Left renal cortex interstitium (tissue), 4 donors: ENCODE data around the gene S1PR4. TPM values are rescaled to one million over a fixed set of nuclear protein-coding genes. Genes with fewer than 3 reads are reported as not detected.
A peak's percentile ranks its signal among the peaks of the same experiment; 100 is the strongest.

Experiments used
- DNase-seq, 4 donors: peaks; one replicate each; pipeline ENCODE4 v3.0.0-alpha.2; 2013; ENCODE audit warnings: low read depth in 4 of 4, low spot score in 2 of 4, missing footprints in 1 of 4
- polyA plus RNA-seq, 4 donors: library from polyadenylated mRNA; unstranded; fragments of 120-200 nt; gene quantifications; one replicate each; pipeline ENCODE4 v1.2.1, GENCODE V29; 2013; ENCODE audit not compliant: insufficient read length in 4 of 4

S1PR4 gene, protein sequence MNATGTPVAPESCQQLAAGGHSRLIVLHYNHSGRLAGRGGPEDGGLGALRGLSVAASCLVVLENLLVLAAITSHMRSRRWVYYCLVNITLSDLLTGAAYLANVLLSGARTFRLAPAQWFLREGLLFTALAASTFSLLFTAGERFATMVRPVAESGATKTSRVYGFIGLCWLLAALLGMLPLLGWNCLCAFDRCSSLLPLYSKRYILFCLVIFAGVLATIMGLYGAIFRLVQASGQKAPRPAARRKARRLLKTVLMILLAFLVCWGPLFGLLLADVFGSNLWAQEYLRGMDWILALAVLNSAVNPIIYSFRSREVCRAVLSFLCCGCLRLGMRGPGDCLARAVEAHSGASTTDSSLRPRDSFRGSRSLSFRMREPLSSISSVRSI
- polyA plus RNA-seq = under 1 TPM; 0.25 to 0.44 (median 0.38) TPM

DNA sequence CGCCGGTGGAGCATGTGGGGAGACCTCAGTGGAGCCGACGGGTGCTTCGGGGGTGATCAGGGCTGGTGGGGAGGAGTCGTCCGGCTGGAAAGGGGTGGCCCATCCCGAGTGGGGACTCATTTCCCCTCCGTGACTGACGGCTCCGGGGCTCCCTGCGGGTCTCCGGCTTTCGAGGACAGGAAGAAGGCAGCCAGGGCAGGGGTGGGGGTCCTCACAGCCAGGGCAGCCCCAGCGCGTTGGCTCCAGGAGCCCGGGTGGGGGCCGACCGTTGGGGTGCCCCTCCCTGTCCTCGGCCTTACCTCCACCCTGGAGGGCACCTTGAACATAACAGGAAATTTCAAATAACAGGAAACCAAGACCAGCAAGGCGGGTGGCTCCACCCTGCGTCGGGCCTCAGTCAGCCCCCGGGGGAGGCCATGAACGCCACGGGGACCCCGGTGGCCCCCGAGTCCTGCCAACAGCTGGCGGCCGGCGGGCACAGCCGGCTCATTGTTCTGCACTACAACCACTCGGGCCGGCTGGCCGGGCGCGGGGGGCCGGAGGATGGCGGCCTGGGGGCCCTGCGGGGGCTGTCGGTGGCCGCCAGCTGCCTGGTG lies at the start of gene S1PR4:
S1PR4 (plus strand) TSS at position 393 of the 596 bp plus-strand sequence; CDS start at position 417, 24 bp downstream.
- DNase-seq = no peak

DNA sequence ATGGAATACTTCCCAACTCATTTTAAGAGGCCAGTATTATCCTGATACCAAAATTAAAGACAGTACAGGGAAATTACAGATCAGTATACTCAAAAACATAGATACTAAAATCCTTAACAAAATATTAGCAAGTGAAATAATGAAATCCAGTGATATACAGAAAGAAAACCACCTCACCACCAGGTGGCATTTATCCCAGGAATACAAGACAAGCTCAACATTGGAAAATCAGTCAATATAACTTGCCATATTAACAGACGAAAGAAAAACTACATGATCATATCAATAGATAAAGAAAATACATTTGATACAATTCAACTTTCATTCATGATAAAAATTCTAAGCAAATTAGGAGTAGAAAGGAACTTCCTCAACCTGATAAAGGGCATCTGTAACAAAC lies 49.5 kb upstream of the S1PR4 start:
- DNase-seq = no peak

DNA sequence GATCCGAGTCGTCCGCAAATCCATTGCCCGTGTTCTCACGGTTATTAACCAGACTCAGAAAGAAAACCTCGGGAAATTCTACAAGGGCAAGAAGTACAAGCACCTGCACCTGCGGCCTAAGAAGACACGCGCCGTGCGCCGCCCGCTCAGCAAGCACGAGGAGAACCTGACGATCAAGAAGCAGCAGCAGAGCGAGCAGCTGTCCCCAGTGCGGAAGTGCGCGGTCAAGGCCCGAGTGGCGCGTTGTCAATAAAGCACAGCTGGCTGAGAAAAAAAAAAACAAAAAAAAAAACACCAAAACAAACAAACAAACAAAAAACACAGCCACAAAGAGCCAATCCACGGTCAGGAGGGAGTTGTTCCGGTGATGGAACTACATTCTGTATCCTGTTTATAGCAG lies 47.4 kb upstream of the S1PR4 start:
- DNase-seq = no peak

DNA sequence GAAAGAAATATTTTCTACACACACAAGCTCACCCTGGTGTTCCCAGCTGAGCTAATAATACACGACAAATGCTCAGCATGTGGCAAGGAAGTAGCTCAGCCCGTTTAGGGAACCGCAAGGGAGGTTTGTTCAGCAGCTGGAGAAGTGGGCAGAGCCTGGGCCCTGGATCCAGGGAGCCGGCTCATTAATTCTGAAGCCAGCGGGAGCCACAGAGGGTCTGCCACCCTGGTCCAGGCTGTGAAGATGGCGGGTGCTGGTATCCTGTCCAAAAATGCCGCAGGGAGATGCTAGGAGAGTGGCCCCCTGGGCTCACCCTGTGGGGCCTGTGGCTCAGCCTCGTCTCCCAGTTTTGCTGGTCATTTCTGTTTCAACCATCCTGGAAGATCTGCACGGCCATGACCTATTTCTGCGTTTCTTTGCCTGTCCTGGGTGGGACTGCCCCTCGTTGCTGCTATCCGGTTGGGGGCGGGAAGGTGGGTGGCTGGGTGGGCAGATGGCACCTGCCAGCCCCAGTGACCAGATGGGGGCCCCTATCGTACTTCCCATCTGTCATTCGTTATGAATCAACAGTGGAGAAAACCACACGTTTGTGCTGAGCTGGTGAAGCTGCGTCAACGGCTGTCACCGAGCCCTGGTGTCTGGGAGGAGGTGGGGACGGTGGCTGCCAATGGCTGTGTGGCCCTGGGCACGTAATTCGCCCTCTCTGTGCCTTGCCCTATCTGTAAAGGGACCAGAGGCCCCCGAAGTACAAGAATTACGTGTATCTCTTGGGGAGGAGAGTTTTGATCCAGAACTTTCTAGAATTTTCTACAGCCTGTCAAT lies 45.4 kb upstream of the S1PR4 start:
- no peak for DNase-seq

DNA sequence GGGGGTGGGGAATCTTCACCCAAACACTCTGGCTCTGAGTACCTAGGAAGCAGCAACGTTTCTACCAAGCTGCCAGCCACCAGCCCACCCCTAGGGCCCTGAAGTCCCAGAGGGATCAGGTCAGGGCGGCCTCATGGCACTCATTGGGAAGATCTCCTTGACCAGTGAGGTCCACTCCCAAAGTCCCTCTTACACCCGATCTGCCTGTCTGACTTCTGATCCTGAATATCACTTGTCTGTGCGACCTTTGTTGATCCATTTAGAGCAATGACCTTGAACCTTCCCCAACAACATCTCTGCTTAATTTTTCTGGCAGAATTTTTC lies 44.8 kb upstream of the S1PR4 start:
- DNase-seq = no peak

DNA sequence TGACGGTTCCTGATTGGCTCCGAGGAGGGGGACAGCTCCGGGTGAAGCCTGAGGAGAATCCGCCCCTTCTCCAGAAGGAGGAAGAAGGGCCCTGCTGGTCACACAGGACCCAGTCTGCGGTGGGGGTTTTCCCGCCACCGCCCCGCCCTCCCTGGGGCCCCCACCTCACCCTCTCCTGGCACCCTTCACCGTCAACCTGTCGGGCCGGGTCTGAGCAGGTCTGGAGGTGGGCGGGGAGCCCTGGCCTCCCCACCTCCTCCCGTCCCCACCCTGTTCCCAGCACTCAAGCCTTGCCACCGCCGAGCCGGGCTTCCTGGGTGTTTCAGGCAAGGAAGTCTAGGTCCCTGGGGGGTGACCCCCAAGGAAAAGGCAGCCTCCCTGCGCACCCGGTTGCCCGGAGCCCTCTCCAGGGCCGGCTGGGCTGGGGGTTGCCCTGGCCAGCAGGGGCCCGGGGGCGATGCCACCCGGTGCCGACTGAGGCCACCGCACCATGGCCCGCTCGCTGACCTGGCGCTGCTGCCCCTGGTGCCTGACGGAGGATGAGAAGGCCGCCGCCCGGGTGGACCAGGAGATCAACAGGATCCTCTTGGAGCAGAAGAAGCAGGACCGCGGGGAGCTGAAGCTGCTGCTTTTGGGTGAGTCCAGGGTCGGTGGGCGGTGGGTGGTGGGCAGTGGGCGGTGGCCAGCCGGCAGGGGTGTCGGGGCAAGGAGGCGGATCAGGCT lies 42.4 kb upstream of the S1PR4 start, which contains the start of gene GNA15:
GNA15 (plus strand) TSS at position 73 of the 723 bp plus-strand sequence; CDS start at position 491, 418 bp downstream.
- DNase-seq = no peak

DNA sequence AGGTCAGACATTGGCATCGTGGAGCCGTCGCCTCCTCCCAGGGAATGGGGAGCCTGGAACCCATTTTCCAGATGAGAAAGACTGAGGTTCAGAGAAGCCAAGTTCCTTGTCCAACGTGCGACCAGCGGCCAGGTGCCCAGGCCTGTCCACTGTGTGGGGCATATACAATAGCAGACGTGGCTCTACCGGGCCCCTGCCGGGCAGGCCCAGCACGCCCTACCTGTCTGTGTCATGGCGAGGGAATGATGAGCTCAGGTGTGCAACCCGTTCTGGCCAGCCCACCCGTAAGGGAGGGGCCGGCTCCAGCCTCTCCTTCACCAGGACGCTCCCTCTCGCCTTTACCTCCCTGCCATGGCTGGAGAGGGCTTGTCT lies 41.9 kb upstream of the S1PR4 start:
- DNase-seq = no peak

DNA sequence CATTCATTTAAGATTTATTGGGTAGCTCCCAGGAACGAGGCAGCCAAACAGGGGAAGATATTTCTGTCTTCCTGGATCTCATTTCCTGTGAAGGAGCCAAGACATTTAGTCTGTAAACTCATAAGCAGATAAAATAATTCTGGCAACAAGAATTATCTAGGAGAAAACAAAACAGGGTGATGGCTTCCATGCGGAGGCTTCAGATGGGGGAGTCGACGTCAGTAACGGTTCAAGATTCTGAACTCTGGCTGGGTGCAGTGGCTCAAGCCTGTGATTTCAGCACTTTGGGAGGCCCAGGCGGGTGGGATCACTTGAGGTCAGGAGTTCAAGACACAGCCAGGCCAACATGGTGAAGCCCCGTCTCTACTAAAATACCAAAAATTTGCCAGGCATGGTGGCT lies 41.5 kb upstream of the S1PR4 start:
- DNase-seq = peak in 1 of 4 donors; percentile 44

DNA sequence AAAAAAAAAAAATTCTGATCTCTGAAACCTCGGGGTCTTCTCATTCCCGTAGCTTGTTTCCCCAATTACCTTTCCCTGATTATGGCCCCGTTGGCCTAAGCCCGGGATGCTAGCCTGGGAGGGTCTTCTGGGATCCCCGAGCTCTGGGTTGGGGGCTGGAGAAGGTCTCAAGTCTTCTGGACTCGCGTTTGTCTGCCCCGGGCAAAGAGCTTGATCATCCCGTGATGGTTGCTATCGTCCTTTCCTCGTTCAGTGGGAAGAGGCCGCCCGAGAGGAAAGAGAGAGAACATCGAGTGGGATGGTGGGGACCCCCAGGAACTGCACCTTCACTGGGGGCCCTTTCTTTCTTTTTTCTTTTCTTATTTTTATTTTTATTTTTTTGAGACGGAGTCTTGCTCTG lies 40.3 kb upstream of the S1PR4 start:
- no peak for DNase-seq

DNA sequence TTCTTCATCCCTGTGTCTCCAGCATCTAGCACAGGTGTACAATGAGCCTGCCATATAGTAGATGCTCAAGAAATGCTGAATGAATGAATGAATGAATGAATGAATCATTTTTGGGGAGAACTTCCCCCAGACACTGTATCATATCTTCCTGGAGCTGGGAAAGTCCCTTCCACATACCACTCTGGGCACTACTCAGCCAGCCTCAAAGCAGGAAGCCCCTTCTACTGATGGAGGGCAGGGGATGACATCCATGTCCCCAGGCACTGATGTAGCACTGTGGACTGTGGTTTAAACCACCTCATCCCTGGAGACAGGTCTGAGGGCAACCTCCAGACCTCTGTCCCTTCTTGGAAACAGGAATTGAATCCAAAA lies 37.9 kb upstream of the S1PR4 start:
- DNase-seq = no peak

DNA sequence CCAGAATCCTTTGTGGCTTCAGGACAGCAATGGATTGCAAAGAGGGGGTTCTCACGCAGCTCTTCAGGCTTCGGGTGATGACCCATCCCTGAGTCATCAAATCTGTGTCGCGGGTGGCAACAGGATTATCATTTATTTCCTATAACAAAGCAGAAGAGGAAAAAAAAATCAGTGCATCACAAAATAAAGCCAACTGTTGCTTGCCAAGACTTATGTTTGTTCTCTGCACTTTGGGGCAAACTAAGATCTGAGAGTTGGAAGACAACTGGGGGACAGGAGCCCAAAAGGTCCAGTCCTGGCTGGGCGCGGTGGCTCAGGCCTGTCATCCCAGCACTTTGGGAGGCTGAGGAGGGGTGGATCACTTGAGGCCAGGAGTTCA lies 36.3 kb upstream of the S1PR4 start:
- DNase-seq = no peak

DNA sequence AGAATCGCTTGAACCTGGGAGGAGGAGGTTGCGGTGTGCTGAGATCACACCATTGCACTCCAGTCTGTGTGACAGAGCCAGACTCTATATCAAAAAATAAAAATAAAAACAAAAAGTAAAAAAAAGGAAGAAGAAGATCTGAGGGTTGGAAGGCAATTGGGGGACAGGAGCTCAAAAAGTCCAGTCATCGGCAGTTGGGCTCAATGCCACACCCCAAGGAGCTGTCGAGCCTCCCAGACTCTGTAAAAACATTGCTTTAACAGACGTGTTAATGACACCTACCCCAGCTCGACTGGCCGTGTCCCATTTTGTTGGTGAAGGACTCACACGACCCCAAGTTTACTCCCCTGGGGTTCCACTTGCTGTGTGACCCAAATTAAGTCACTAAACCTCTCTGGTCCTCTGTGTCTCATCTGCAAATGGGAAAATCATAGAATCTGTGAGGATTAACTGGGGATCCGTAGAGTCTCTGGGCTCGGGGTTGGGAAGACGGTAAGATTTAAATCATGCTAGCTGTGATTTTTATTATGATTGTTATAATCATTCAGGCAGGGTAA lies 35.7 kb upstream of the S1PR4 start:
- no peak for DNase-seq

DNA sequence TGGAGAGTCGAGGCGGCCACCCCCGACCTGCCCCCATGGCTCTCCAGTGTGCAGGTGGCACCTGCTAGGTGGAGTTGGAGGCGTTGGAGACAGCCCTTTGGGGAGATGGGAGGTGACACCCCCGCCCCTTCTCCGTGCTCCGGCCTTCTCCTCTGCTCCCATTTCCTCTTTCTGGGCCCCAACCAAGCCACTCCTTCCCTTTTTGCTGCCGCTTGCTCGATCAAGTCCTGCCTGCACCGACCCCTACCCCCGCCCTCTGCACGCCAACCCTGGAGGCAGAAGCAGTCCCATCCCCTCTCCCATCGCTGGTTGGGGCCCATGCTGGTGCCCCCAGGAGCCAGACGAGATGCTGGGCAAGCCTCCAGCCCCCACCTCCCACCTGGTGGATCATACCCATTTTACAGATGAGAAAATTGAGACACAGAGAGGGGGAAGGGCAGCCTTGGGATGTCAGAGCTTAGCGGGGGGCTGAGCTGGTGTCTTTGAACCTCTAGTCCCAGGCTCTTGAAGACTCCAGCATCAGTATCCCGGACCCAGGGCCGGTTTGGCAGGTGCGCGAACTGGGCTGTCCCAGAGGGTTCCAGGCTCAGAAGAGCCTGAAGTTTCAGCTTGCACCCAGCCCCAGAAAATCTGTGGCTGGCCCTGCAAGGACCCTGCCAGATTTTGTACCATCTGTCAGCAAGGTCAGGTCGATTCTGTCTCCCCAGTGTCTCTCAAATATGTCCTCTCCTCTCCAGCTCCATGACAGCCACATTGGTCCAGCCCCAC lies 32.5 kb upstream of the S1PR4 start:
- no peak for DNase-seq

DNA sequence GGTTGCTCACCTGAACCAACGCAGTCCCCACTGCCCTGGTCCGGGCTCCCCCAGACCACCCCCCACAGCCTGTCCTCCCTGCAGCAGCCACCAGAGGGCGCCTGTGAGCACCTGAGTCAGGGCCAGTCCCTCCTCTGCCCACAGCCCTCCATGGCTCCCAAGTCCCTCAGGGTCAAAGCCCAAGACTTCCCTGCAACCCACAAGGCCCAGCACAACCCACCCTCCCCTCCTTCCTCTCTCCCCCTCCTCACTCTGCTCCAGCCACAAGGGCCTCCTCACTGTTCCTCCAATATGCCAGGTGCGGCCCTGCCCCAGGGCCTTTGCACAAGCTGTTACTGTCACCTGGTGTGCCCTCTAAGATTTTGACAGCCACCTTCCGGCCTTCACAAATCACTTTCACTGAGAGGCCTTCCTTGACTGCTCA lies 31.9 kb upstream of the S1PR4 start:
- DNase-seq = no peak

DNA sequence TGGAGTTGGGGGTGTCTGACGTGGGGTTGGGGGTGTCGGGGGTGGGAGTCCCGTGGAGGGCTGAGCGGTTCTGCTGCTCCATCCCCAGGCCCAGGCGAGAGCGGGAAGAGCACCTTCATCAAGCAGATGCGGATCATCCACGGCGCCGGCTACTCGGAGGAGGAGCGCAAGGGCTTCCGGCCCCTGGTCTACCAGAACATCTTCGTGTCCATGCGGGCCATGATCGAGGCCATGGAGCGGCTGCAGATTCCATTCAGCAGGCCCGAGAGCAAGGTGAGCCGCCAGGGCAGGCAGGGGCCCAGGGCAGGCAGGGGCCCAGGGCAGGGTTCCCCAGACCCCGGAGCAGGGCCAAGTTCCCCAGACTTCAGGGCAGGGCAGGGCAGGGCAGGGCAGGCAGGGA lies 30.1 kb upstream of the S1PR4 start:
- no peak for DNase-seq

DNA sequence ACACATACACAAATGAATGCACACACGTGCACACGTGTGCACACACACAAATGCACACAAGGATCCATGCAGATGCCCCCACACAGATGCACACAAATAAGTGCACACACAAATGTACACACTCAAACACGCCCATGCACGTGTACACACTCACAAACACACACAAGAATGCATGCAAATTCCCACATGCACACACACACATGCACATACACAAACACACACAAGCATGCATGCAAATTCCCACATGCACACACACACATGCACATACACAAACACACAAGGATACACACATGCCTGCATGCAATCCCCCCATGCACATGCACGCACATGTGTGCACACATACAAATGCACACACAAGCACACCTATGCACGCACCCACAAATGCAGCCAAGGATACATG lies 29.5 kb upstream of the S1PR4 start:
- no peak for DNase-seq

DNA sequence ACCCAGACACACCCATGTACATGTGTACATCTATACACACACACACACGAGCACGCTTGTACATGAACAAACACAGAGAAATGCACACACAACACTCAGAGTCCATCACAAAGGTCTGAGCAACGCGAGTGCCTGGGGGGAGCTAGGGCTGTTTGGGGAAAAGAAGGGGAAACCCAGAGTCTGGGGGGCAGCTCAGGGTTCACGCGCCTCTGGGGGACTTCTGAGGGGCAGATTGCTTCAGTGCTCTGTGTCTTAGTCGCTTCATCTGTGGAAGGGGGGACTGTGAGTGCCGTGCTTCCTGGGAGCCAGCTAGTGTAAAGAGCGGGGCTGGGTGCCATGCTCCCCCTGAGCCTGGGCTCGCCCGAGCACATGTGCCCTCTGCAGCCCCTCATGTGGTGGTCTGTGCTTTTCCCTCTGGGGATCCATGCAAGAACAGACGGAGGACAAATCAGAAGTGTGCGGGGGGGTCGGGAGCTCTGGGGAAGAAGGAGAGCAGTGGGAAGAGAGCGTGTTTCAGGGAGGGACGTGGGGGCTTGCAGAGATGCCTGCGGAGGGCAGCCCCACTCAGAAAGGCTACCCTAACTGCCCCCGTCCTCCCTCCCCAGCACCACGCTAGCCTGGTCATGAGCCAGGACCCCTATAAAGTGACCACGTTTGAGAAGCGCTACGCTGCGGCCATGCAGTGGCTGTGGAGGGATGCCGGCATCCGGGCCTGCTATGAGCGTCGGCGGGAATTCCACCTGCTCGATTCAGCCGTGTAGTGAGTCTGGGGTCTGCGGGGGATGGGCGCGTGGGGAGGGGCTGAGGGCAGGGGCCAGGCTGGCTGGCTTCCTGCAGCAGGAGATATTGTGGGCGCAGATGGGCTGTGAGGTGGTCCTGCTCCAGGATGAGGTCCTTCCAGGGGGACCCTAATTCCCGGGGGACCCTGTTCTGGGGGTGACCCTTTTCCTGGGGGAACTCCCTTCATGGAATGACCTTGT lies 28.8 kb upstream of the S1PR4 start:
- DNase-seq = no peak

DNA sequence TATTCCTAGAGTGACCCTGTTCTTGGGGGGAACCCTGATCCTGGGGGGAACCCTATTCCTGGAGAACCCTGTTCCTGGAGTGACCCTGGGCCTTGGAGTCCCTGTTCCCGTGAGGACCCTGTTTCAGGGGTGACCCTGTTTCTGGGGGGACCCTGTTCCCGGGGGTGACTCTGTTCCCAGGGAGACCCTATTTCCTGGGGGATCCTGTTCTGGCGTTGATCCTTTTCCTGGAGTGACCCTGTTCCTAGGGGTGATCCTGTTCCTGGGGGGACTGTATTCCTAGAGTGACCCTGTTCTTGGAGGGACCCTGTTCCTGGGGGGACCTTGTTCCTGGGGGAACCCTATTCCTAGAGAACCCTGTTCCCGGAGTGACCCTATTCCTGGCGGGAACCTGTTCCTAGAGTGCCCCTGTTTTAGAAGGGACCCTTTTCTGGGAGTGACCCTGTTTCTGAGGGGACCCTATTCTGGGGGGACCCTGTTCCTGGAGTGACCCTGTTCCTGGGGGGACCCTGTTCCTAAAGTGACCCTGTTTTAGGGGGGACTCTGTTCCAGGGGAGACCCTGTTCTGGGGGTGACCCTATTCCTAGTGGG lies 27.7 kb upstream of the S1PR4 start:
- DNase-seq = no peak
